GM18526 (cell line): Measurements from ENCODE around the gene GRM1.

Experiments
- POLR2A ChIP-seq: IDR thresholded peaks from 3 replicates; pipeline ENCODE4 v1.6.1; 2011; ENCODE audit not compliant: insufficient read length; ENCODE audit errors: extremely low read depth

GRM1 gene

DNA sequence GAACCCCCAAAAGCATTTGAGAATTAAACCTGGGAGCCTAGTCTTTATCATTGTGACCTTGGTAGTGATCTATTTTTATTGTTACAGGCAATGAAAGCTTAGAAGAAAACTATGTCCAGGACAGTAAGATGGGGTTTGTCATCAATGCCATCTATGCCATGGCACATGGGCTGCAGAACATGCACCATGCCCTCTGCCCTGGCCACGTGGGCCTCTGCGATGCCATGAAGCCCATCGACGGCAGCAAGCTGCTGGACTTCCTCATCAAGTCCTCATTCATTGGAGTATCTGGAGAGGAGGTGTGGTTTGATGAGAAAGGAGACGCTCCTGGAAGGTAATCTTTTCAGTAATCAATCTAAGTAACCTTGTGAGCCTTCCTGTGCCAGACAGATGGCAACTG, 323.3 kb downstream of the GRM1 start:
- TF ChIP-seq POLR2A = no peak

DNA sequence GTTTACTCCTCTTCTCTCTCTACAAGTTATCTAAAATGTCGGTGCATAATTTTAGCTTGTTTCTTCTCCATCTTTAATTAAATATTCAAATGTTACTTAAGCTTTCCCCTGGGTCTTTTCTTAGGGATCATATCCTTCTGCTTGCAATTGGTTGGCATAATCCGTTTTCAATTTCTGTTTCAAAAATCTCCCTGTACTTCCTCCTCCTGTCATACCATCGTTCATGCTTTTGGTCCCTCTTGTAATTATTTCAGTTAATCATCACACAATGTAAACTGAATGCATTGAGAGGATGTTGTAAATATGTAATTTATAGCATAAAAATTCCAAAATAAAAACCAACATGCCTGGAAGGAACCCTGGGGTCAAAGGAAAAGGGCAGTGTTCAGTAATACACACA, 325.6 kb downstream of the GRM1 start:
- no peak for TF ChIP-seq POLR2A

- no peak for TF ChIP-seq POLR2A
These were observed 326.7 kb downstream of the GRM1 start for GRCh38 chr6:146355521-146356100.

- TF ChIP-seq POLR2A = no peak
These were observed 328.9 kb downstream of the GRM1 start for GRCh38 chr6:146357578-146358430.

DNA sequence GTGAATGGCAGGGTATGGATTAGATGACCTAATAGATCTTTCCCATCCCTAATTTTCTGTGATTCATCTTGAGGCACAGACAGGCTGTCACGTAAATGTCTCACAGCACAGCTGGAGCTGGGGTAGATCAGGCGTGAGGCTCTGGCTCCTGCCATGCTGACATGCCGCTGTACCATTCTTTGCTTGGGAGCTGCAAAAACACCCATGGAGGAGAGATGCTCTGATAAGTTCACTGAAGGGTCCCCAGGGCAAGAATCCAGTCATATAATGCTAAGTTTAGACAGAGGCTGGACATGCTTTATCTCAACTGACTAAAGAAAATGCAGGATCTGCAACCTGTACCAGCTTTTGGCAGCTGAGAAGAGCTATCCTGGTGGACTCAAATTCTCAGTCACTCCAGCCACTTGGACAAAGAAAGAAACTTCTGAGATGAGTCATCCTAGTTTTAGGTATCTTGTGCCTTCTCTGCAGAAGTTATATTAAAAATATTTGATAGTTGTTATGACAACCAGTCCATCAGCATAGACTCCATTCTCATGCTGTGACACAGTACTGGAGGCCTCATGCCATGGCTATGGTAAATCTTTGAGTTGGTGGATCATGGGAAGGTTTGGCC, 329.7 kb downstream of the GRM1 start:
- TF ChIP-seq POLR2A = no peak

DNA sequence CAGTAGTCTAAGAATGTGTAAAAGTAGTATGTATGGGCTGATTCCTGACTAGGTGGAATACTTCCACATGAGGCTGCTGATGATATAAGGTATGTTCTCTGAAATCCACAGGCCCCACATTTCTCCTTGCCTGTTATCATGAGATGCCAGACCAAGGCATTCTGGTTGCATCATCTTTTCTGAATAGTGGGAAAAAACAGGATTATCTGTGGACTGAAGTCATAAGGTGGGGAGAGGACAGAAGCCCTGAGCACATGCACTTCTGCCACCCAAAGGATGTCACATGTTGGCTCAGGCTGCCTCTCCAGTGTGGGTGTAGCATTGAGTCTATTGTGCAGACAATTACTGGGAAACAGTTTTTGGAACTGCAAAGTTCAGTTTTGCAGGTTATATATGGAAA, 330.3 kb downstream of the GRM1 start:
- no peak for TF ChIP-seq POLR2A

DNA sequence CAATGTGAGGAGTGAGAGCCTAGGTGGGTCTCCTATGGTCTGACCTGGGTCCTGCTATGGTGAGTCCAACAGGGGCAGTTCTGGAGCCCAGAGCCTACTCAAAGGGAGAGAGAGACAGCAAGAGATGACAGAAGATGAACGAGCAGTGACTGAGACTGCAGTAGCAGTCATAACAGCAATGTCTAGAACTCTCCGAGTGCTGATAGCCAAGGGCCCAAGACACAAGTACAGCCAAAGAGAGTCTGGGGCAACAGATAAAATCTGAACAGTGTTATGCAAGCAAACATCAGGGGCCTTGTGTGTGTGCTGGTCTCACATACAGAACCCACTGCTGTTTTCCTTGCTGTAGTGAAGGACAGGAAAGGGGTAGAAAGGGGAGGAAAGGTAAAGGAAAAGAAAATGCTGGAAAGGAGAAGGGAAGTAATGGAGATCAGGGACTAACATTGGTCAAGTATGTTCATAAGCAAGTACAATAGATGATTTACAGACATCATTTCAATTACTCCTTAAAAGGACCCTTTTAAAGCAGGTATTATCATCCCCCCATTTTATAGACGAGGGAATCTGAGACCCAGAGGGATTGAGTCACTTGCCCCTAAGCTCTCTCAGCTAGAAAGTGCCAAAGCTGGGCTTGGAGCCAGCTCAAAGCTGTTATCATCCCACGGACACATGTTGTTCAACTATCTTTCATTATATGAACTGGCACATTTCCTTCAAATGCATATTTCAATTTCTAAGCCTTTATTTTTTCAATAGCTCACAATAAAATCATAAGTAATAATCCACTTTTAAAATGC, 332.5 kb downstream of the GRM1 start:
- TF ChIP-seq POLR2A = no peak

- TF ChIP-seq POLR2A = no peak
These were observed 335.2 kb downstream of the GRM1 start for GRCh38 chr6:146363838-146364607.

DNA sequence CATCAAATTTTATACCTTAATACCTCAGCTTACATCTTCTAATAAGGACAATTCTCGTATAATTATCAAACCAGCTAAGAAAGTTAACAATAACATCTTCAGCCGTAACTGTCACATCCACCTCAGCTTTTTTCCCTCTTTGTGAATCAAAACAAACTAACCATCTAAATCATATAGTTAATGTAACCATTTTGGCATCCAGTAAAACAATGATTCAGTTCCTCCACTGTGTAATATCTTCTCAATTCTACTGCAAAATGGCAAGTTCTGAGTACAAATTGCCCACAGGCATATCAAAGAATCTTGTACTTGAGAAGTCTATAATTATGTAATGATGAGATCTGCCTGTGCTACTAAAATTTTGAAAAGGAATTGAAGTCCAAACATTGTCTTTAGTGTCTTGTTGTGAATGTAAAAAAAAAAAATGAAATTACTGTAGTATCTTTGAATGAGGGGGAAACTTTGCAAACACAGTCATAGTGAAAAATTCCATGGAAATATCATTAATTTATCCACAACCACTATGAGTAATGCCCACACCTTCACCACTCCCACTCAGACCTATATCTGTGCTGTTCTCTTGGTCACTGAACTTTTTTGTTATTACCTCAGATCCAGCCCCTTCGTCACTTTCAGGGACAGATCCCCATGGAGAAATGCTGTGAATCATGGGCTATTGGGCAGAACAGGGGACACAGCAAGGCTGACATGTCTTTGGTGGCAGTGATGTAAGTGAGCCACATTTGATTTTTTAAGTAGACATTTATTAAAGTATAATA, 336.1 kb downstream of the GRM1 start:
- no peak for TF ChIP-seq POLR2A

DNA sequence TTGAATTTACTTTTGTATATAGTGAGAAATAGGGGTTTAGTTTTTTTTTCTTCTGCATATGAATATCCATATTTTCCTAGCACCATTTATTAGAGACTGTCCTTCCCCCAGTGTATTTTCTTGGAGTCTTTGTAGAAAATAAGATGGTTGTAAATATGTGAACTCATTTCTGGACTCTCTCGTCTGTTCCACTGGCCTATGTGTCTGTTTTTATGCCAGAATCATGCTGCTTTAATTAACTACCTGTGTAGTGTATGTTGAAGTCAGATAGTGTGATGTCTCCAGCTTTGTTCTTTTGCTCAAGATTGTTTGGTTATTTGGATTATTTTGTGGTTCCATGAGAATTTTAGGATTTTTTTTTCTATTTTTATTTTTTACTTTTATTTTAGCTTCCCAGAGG, 338.2 kb downstream of the GRM1 start:
- no peak for TF ChIP-seq POLR2A

GRCh38 chr6:146369866-146370265, 341.0 kb downstream of the GRM1 start:
- no peak for TF ChIP-seq POLR2A

- TF ChIP-seq POLR2A = no peak
These were observed 352.6 kb downstream of the GRM1 start for GRCh38 chr6:146381486-146381885.

DNA sequence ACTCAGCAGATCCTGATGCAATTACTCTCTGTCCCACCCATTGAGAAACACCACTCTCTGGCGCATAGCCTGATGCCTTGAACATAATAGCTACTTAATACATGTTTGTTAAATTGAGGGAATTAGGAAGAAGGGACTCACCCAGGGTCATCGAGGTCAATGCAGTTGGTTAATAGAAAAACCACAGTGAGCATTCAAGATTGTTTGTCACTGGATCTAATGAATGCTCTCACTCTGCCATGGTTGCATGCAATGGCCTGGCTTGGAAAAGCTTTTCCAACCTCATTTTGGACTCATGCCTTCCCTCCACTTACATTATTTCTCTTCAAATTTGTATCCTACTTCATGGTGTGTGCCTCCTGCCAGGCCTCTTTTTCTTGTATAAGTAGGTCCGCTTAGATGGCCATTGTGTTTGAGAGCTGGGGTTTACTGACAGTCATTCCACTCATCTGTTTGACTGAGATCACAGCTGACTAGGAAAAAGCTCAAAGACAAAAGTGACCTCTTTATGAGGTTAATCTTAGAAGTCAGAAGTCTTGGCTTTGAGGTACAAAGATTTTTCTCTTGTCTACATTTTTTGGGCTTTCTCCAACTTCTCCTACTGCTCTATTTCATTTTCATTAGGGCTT, 360.0 kb downstream of the GRM1 start:
- TF ChIP-seq POLR2A = no peak

DNA sequence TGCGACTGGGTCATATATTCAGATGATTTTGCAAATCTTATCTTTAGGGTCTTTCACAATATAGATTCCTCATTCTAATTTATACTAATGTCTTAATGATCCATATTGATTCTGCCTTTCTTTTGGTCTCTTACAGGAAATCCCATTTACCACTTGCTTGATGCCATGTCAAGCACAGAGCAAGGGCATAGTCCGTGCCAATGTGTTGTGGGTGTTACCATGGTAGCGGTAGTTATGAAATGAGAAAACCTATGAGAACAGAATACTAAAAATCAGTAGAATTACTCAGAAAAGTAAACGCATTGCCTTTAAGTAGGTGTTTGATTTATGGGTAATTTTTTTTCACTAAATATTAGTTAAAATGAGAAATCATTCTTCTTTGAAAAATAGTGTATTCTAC, 360.9 kb downstream of the GRM1 start:
- TF ChIP-seq POLR2A = no peak

- no peak for TF ChIP-seq POLR2A
These were observed 368.8 kb downstream of the GRM1 start for GRCh38 chr6:146397638-146398037.
